Muscle layer of colon (tissue), 2 donors: ENCODE results near the gene EXD2.
"Not testable (repeated sequence)": the region's sequence is repeated elsewhere in the genome, so short reads cannot be mapped to it uniquely, and the experiment has no call there.

Source experiments
- H3K27ac ChIP-seq: one replicate; pipeline ENCODE4 v1.7.0; 2013; ENCODE audit warnings: low read depth, mild to moderate bottlenecking, low read length, moderate library complexity
- H3K27me3 ChIP-seq, 2 donors: one replicate each; pipeline ENCODE4 v1.7.0; 2013; ENCODE audit warnings: low read length in 2 of 2, mild to moderate bottlenecking in 2 of 2; ENCODE audit not compliant: insufficient read depth in 2 of 2, control insufficient read depth in 1 of 2
- H3K36me3 ChIP-seq: one replicate; pipeline ENCODE4 v1.7.0; 2013; ENCODE audit warnings: mild to moderate bottlenecking, low read length; ENCODE audit not compliant: insufficient read depth
- H3K4me1 ChIP-seq: one replicate; pipeline ENCODE4 v1.7.0; 2013; ENCODE audit warnings: mild to moderate bottlenecking, low read length; ENCODE audit not compliant: insufficient read depth
- H3K4me3 ChIP-seq, 2 donors: one replicate each; pipeline ENCODE4 v1.7.0; 2013; ENCODE audit warnings: low read length in 2 of 2, low read depth in 1 of 2, mild to moderate bottlenecking in 1 of 2, moderate library complexity in 1 of 2
- H3K9ac ChIP-seq: one replicate; pipeline ENCODE4 v1.7.0; 2013; ENCODE audit warnings: low read length
- H3K9me3 ChIP-seq: one replicate; pipeline ENCODE4 v1.7.0; 2013; ENCODE audit warnings: mild to moderate bottlenecking, low read length
- donor health status: abdominal sarcoma.
- donor health status: Adenocarcinoma of cecum.

EXD2 gene

GRCh38 chr14:69268763-69269162, 77.5 kb downstream of the EXD2 start:
- no peaks in the 10 kb centered on the region for H3K36me3 ChIP-seq
- H3K27me3 ChIP-seq = no peaks in the 10 kb centered on the region
- H3K27ac ChIP-seq = no peak overlapping the region
- H3K9ac ChIP-seq = no peak overlapping the region
- H3K9me3 ChIP-seq = no peaks in the 10 kb centered on the region
- H3K4me1 ChIP-seq = no peaks in the 10 kb centered on the region
- no peak overlapping the region for H3K4me3 ChIP-seq

GRCh38 chr14:69269381-69269780, 78.1 kb downstream of the EXD2 start:
- no peaks in the 10 kb centered on the region for H3K4me1 ChIP-seq
- no peaks in the 10 kb centered on the region for H3K9me3 ChIP-seq
- H3K4me3 ChIP-seq = no peak overlapping the region
- H3K27me3 ChIP-seq = no peaks in the 10 kb centered on the region
- no peaks in the 10 kb centered on the region for H3K36me3 ChIP-seq
- H3K27ac ChIP-seq = no peak overlapping the region
- no peak overlapping the region for H3K9ac ChIP-seq

- Histone ChIP-seq H3K4me1 (no peaks in the 10 kb centered on the region), H3K27me3 (no peaks in the 10 kb centered on the region), H3K36me3 (no peaks in the 10 kb centered on the region), H3K9me3 (no peaks in the 10 kb centered on the region), H3K9ac (no peak overlapping the region), H3K27ac (no peak overlapping the region), H3K4me3 (no peak overlapping the region)
These were observed 78.8 kb downstream of the EXD2 start for GRCh38 chr14:69270097-69270496.

GRCh38 chr14:69270795-69271708, 79.8 kb downstream of the EXD2 start:
- Histone ChIP-seq H3K27me3 (no peaks in the 10 kb centered on the region), H3K9me3 (no peaks in the 10 kb centered on the region), H3K4me3 (no peak overlapping the region), H3K9ac (no peak overlapping the region), H3K27ac (no peak overlapping the region), H3K36me3 (no peaks in the 10 kb centered on the region), H3K4me1 (no peaks in the 10 kb centered on the region)

- no peak overlapping the region for H3K4me3 ChIP-seq
- H3K9me3 ChIP-seq = no peaks in the 10 kb centered on the region
- no peak overlapping the region for H3K9ac ChIP-seq
- H3K27ac ChIP-seq = no peak overlapping the region
- H3K4me1 ChIP-seq = no peaks in the 10 kb centered on the region
- no peaks in the 10 kb centered on the region for H3K27me3 ChIP-seq
- H3K36me3 ChIP-seq = no peaks in the 10 kb centered on the region
These were observed 83.0 kb downstream of the EXD2 start for GRCh38 chr14:69274321-69274720.

GRCh38 chr14:69275331-69275730, 84.0 kb downstream of the EXD2 start:
- Histone ChIP-seq H3K36me3 (no peaks in the 10 kb centered on the region), H3K4me3 (no peak overlapping the region), H3K27me3 (no peaks in the 10 kb centered on the region), H3K9me3 (no peaks in the 10 kb centered on the region), H3K9ac (no peak overlapping the region), H3K27ac (no peak overlapping the region), H3K4me1 (no peaks in the 10 kb centered on the region)

- H3K36me3 ChIP-seq, H3K4me1 ChIP-seq, H3K9ac ChIP-seq, H3K9me3 ChIP-seq, H3K4me3 ChIP-seq, H3K27me3 ChIP-seq, H3K27ac ChIP-seq: not testable (repeated sequence)
These were observed 86.1 kb downstream of the EXD2 start for GRCh38 chr14:69277356-69277755.

GRCh38 chr14:69280746-69281291, 89.5 kb downstream of the EXD2 start:
- Histone ChIP-seq H3K9ac (no peak overlapping the region), H3K9me3 (no peaks in the 10 kb centered on the region), H3K27me3 (no peaks in the 10 kb centered on the region), H3K4me1 (no peaks in the 10 kb centered on the region), H3K4me3 (no peak overlapping the region), H3K27ac (no peak overlapping the region), H3K36me3 (no peaks in the 10 kb centered on the region)

- H3K9me3 ChIP-seq = no peaks in the 10 kb centered on the region
- no peaks in the 10 kb centered on the region for H3K36me3 ChIP-seq
- no peaks in the 10 kb centered on the region for H3K4me1 ChIP-seq
- no peak overlapping the region for H3K27ac ChIP-seq
- no peak overlapping the region for H3K9ac ChIP-seq
- H3K27me3 ChIP-seq = no peaks in the 10 kb centered on the region
- H3K4me3 ChIP-seq = no peak overlapping the region
These were observed 90.3 kb downstream of the EXD2 start for GRCh38 chr14:69281450-69282169.

GRCh38 chr14:69282448-69282847, 91.2 kb downstream of the EXD2 start:
- no peak overlapping the region for H3K4me3 ChIP-seq
- no peak overlapping the region for H3K27ac ChIP-seq
- peaks cover 6% of the 10 kb centered on the region for H3K4me1 ChIP-seq
- no peaks in the 10 kb centered on the region for H3K36me3 ChIP-seq
- no peak overlapping the region for H3K9ac ChIP-seq
- no peaks in the 10 kb centered on the region for H3K27me3 ChIP-seq
- H3K9me3 ChIP-seq = no peaks in the 10 kb centered on the region

GRCh38 chr14:69284170-69284569, 92.9 kb downstream of the EXD2 start:
- H3K4me1 ChIP-seq = peaks cover 16% of the 10 kb centered on the region
- no peaks in the 10 kb centered on the region for H3K36me3 ChIP-seq
- H3K27ac ChIP-seq = no peak overlapping the region
- no peaks in the 10 kb centered on the region for H3K27me3 ChIP-seq
- no peaks in the 10 kb centered on the region for H3K9me3 ChIP-seq
- no peak overlapping the region for H3K9ac ChIP-seq
- no peak overlapping the region for H3K4me3 ChIP-seq
